SKM-1 treated with dmso at 0.1 percent for 144 hours (cell line): ENCODE data around the gene LRRC55.
"Not testable (repeated sequence)": the region's sequence is repeated elsewhere in the genome, so short reads cannot be mapped to it uniquely, and the experiment has no call there.

Source experiments
- DNase-seq: peaks from one replicate; lab custom pipeline; 2025; ENCODE audit not compliant: unreplicated experiment; lab: John Stamatoyannopoulos, UW

Gene LRRC55

DNA sequence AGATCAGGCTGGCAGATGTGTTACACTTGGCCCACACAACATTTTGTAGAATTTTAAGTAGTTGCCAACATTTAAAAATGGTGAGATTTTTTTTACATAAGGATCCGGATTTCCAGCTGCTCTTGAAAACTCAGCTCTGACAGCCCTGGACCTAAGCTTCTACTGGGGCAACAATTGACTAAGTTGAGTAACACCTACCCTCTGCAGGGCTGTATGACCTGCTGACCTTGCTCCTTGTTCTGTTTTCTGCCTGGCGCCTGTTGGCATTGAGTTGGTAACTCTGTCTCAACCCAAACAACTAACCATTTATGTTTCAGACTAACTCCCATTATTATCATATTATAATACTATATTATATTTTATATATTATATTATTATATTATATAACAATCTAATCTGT lies 21.1 kb upstream of the LRRC55 start:
- no peak for DNase-seq

DNA sequence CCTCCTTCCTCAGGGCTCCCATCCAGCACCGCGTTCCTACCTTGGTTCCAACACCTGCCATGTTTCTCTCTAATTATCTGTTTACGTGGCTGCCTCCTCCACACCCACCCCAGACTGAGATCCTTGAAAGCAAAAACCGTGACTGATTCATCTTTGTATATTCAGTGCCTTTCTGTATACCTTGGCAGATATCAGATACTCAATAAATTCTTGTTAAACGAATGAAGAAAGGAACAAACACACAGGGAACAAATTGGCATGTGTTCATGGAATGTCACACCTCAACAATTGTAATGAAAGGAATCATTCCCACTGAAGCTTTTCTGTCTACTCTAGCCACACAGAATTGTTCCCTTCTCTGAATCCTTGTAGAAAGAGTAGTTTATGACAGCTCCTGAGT lies 20.4 kb upstream of the LRRC55 start:
- DNase-seq = no peak

DNA sequence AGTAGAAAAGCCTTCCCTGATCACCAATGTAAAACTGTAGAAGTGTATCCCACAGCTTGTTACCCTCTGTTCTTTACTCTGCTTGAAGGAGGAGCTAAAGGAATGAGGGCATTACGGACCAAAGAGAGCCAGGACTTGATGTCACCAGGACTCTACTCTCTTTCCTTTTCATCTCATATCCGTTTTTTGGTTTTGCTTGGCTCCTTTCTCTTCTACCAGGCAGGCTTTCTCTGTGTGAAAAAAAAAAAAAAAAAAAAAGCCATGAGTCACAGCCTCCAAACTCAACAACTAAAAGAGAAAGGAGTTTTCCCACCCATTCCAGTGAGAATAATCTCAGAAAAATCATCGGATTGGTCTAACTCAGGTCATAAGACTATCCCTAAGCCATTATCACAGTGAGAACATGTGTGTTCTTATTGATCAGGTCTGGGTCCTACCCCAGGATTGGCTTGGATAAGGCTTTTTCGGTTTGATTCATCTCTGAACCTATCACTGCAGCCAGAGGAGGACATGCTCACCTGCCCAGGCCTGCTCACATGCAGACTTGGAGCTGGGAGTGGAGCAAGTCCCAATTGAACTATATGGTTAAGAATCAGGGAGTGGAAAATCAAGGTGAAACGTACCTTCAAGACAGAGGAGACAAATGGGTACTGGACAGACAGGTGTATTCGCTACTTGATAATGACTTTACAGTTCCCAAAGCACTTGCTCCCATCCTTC lies 19.4 kb upstream of the LRRC55 start:
- no peak for DNase-seq

DNA sequence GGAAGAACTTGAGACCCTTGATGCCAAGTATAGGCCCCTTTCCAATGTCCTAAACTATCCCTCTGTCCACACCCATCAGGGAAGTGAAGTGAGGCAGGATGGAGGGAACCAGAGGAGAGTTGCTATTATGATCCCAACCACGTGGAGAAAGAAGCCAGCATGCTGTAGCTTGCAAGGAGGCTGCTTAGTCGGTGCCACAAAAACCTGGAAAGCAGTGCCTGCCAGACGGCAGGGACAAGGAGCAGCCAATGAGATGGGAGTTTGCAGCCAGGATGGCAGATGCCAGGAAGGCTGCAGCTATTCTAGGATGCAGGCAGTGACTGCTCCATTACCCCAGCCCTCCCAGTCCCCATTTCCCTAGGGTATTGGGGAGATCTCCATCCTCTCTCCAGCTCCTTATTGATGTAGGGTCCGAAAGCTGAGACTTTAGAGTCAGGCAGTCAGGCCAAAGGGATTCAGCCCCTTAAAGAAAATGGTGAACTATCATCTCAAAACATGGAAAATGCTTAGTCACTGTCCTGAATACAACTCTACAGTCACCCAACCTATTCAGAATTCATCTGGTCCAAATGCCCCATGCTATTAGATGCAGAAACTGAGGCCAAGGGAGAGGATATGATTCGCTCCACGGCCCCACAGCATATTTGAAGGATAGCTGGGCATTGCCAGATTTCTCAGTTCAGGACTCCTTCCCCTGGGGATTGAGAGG lies 18.4 kb upstream of the LRRC55 start:
- no peak for DNase-seq

DNA sequence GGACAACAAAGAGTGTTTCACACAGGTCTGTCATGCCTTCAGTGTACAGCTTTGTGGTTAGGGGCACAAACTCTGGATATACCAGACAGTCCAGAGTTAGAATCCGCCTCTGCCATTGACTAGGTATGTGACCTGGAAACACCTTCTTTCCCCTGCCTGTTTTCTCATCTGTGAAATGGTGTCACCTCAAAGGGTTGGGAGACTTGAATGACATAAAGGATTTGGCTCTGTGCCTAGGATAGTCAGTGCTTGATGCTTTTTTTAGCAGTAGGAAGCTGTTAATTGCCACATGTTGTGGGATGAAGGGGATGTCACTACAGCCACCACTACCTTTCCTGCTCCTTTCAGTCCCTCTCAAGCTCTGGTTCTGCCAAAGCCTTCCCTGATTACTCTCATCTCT lies 17.4 kb upstream of the LRRC55 start:
- no peak for DNase-seq

DNA sequence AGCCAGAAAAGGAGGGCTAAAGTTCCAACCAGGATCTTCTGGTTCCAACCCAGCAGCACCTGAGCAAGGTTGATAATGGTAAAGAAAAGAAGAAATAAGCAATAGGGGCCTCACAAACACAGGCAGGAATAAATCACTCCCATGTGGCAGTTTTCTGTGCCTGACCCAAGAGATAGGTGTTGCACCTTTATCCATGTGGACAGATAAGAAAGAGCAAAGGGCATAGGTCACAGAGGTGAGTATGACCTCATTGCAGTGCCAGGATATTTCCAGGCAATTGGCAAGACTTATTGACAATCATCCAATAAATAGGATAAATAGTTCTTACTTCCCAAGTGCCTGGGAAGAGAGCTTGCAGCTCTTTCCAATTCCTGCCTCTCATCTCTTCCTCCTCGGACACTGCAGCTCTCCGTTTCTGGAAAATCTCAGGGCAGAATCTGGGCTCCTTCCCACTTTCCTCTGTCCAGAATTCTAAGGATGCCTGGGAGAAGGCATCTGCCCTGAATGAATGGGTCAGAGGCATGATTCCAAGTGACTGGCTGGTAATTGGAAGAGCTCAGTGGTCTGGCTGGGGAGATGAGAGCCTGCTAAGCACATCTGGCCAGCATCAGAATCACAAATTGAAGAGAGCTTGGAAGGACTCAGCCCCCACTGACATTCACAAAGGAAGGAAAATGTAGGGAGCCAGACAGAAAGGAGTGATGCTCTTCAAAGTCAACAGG lies 14.5 kb upstream of the LRRC55 start:
- DNase-seq = no peak

DNA sequence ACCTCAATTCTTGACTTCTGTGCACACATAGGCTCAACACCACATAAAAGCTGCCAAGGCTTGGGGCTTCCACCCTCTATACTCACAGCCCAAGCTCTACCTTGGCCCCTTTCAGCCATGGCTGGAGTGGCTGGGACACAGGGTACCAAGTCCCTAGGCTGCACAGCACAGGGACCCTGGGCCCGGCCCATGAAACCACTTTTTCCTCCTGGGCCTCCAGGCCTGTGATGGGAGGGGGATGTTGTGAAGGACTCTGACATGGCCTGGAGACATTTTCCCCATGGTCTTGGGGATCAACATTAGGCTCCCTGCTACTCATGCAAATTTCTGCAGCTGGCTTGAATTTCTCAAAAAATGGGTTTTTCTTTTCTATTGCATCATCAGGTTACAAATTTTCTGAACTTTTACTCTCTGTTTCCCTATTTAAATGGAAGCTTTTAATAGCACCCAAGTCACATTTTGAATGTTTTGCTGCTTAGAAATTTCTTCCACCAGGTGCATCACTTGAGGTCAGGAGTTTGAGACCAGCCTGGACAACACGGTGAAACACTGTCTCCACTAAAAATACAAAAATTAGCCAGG lies 11.9 kb upstream of the LRRC55 start:
- DNase-seq = not testable (repeated sequence)

DNA sequence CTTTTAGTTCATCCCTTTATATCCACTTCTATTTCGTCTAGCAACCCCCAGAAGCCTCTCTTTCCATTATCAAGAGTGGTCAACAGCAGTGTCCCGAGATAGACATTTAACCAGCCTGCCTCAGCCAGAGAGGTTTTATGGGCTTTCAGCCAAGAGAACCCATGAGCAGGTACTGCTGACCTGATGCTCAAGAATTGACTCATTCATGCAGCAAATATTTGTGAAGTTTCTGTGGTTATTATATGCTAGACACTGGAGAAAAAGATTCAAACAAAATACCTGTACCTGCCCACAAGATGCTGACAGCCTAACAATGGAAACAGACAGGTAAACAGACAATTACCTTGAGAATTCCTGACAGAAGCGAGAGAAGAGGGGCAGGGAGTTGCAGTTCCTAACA lies 9.7 kb upstream of the LRRC55 start:
- DNase-seq = no peak

DNA sequence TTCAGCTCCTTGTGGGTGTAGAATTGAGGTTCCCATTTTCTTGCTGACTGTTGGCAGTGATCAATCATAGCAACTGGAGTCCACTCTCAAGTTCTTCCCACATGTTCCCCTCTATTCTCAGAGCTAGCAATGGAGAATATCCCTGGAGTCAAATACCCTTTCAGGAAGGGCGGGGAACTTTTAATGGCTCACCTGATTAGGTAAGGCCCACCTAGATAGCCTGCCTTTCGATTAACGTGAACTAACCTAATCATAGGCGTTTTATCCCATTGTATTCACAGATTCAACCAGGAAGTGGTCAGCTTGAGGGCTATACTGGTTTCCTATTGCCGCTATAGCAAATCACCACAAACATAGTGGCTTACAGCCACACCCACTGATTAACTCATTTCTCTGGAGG lies 7.1 kb upstream of the LRRC55 start:
- no peak for DNase-seq

DNA sequence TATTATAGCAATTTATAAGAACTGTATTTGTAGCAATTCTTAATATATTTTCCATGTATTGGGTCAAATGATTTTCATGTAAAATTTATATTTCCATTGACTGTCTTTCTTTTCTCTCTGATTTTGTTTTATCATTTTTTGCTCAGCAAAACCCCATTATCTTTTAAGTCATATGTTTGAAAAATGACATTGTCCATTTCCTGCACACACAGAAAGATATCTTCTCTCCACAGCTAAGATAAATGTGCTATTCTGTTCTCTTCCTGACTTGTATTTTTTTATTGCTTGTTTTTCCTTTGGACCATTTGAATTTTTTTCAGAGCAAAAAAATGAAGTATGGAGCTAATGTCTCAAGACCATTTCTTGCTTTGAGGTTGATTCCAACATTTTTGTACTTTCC lies 6.3 kb upstream of the LRRC55 start:
- no peak for DNase-seq

DNA sequence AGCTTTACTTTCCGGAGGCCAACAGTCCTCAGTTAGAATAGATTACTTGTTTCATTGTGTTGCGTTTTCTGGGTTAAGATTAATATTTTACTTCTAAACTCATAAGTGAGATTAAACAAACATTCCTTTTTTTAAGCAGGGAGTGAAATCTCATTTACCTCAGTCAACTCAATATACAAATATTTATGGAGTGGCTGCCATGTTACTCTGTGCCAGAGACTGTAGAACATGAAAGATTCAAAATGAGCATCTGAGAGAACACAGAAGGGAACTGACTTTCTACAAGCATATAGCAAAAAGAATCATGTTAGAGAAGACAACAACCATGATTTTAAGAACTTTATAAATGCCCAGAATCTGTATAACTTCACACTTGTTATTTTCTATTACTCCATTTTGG lies 3.4 kb upstream of the LRRC55 start:
- no peak for DNase-seq

DNA sequence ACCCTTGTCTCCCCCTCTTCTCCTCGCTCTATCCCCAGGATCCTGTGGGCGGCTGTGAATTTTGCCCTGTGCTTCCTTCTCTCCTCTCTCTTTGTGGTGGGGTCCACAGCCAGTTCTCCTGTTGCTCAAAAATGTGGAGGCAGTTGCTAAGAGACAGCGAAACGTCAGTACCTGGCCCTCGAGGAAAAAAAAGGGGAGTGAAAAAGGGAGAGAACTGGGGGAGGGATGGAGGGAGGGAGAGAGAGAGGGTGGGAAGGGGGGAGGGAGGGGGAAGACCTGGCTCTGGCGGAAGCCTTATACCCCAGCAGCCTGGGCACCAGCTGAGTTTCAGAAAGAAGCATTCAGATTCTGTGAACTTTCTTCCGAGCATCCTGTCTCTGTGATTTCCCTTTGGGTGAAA lies 2.1 kb upstream of the LRRC55 start:
- DNase-seq = no peak

DNA sequence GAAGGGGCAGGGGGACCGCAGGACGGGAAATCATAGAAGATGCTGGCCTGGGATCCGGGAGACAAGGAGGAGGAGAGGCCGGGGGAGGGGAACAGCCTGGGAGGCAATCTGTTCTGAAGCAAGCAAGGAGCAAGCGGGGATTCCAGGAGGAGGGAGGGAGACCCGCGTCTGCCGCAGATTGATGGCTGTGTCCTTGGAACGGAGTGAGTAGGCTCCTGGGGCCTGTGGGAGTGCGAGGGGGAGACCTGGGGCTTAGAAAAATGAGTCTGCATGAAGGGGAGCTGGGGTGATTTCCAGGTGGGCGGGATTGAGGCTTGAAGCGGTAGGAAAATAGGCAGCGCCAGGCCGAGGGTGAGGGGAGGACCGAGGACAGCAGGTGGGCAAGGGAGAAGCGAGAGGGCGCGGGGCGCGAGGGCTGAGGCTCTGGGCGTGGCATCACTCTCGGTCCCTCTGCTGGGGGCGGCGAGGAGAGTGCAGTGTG lies 1.6 kb upstream of the LRRC55 start:
- DNase-seq = no peak

DNA sequence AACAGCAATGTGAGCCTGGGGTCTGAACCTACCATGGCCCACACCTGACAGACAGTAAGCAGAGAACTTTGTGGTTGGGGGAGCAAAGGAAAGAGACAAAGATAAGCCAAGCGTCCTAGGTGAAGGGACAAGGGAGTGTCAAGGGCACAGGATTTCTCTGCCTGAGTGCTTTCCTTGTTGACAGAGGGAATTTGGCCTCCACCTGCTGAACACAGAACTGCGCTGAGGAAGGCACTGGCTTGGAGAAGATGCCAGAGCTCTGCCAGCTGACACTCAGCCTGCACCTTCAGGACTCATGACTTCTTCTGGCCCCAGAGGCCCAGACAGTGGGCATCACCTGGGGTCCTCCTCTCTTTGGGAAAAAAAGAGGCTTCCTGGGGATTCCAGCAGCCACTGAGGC lies 789 bp upstream of the LRRC55 start:
- DNase-seq = no peak

DNA sequence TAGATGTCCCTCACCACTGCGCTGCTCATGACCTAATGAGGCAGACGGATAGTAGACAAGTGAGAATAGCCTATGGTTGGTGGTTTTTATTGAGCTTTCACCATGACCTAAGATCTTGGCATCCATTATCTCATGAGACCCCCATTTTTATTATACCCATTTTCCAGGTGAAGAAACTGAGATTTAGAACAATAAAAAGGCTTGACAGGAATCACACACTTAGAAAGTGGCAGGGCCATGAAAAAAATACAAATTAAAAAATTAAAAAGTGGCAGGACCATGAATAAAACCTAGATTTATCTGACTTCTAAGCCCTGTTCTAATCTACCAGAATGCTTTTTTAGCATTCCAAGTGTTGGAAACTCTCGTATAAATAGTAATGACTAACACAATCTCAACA lies 1.1 kb downstream of the LRRC55 start:
- DNase-seq = no peak

DNA sequence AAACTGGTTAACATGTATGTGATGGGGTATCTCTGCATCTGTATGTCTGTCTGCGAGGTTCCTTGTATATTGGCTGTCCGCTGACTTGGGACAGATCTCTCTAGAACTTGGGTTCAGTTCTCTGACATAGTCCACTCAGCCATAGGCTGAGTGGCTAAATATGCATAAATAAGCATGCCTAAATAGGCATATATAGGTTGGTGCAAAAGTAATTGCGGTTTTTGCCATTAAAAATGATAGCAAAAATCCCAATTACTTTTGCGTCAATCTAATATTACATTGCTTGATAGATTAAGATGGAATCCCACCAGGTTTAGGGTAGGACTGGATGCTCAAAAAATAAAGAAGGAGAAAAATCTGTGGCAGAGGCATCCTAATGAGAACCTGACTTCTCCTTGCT lies 8.8 kb downstream of the LRRC55 start:
- DNase-seq = no peak

DNA sequence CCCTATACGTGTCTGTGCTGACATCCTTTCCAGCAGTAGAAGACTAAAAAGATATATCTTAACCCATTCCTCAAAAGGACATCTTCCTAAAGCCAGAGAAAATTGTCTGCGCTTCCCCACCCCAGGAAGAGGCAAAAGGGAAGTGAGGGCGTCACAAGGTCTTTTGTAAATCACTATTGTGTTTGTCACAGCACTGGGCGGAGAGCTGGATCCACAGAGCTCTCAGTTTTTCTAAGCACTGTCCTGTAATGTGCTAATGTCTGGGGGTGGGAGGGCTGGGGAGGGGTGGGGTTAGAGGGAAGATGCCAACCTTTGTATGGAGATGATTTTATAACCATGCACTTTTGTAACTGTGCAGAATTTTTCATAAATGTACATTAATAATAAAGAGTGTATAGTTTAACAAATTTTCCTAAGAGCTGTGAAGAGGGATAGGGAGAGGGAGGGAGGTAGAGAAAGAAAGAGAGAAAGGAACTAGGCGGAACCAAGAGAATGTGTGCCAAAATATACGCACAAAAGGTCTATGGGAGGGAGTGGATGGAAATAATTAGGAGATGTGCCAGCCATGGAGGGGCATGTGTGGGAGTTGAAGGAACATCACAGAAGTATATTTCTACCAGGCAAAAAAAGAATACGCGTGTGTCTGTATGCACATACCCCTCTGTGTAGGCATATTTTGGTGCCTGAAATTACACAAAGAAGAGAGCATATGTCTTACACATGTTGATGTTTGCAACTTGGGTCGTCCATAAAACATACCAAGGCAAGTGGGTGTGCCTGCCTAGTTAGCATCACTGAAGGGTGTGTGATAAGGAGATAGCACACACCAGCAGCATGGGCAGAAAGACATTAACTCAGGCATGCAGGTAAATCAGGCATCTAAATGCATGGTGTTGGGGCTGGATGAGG lies 9.8 kb downstream of the LRRC55 start:
- no peak for DNase-seq

DNA sequence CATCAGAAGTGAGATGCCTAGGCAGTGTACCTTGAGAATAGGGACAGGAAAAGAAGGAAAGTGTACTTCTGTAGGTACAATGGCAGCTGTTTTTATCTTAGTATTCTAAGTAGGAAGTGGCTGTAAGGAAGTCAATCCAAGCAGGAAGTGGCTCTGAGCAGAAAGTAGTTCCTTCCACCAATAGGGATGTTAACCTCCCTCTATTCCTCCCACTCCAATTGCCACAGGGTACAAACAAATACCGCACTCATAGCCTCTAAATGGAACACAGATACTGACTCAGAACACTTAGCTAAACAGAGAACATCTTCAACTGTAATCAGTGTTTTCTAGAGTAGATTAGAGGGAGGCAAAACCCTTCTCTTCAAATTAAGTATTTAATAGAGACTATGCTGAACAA lies 10.6 kb downstream of the LRRC55 start:
- no peak for DNase-seq

DNA sequence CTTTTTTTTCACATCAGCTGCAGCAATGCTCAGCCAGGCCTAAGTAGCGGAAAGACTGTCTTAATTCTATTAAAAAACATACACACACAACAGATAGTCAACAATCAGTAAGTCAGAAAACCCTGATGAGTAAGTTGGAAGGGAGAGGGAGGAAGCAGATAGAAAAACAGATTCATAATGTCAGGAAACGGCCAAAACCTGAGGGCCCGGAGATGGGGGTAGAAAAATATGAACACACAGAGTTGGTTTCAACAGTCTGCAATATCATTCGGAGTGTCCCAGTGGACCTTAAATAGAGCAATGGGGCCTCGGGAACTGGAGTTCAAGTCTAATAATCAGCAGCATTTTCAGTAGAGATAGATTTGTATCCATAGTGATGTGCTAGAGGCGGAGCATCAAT lies 14.8 kb downstream of the LRRC55 start:
- DNase-seq = no peak

DNA sequence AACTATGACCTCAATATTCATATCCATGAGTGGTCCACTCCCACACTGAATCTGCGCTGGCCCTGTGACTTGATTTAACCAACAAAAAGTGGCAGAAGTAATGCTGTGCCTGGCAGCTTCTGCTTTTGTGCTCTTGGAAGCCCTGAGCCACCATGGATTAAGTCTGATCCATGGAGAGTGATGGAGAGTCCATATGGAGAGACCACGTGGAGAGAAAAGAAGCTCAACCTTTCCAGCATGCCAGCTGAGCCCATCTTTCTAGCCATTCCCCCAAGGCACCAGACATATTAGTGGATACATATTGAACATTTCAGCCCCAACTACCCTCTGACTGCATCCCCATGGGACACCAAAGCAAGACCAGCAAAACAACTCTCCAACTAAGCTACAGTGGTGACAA lies 16.0 kb downstream of the LRRC55 start:
- no peak for DNase-seq

DNA sequence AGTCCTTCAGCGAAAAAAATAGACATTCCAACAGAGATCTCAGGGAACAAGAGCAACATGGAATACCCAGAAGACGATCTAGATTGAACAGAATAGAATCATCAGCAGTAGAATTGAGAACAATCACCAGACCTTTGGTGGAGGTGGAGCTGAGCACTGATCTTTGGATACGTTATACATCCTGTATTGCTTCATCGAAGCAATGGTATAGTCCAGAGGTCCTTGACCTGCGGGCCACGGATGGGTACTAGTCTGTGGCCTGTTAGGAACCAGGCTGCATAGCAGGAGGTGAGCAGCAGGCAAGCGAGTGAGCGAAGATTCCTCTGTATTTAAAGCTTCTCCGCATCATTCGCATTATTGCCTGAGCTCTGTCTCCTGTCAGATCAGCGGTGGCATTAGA lies 17.6 kb downstream of the LRRC55 start:
- DNase-seq = no peak
